GM20000 (cell line): ENCODE data around the gene TBC1D14.

Experiments
- DNase-seq: peaks from one replicate; pipeline ENCODE4 v3.0.0; 2012; ENCODE audit warnings: low spot score
- TF ChIP-seq, protein P1 (sequence below): IDR thresholded peaks from 2 replicates; pipeline ENCODE4 v1.5.1; 2012; ENCODE audit warnings: mild to moderate bottlenecking, control low read depth; ENCODE audit errors: extremely low read depth, missing control alignments

The TBC1D14 gene

GRCh38 chr4:6944301-6945051 is 34.9 kb downstream of the TBC1D14 start:
- no peak for DNase-seq
- TF ChIP-seq, protein P1, sequence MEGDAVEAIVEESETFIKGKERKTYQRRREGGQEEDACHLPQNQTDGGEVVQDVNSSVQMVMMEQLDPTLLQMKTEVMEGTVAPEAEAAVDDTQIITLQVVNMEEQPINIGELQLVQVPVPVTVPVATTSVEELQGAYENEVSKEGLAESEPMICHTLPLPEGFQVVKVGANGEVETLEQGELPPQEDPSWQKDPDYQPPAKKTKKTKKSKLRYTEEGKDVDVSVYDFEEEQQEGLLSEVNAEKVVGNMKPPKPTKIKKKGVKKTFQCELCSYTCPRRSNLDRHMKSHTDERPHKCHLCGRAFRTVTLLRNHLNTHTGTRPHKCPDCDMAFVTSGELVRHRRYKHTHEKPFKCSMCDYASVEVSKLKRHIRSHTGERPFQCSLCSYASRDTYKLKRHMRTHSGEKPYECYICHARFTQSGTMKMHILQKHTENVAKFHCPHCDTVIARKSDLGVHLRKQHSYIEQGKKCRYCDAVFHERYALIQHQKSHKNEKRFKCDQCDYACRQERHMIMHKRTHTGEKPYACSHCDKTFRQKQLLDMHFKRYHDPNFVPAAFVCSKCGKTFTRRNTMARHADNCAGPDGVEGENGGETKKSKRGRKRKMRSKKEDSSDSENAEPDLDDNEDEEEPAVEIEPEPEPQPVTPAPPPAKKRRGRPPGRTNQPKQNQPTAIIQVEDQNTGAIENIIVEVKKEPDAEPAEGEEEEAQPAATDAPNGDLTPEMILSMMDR, result no peak

- TF ChIP-seq, protein P1, result no peak
- DNase-seq, result no peak
Measured at GRCh38 chr4:6945052-6945409, 35.4 kb downstream of the TBC1D14 start.

DNA sequence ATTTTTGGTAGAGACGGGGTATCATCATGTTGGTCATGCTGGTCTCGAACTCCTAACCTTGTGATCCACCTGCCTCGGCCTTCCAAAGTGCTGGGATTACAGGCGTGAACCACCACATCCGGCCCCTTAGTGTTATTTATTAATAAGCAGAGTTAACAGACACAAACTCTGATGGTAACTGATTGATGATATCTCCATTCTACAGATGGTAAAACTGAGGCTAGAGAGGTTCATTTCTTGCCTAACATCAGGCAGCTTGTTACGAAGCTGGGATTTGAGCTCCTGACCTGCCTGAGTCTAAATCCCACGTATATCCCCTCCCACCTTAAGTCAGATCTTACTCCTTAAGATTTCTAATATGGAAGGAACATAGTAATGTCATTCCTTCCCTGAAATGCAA is 36.9 kb downstream of the TBC1D14 start:
- TF ChIP-seq, protein P1, result no peak
- no peak for DNase-seq

- TF ChIP-seq, protein P1, result no peak
- DNase-seq, result no peak
Measured at GRCh38 chr4:6948134-6948460, 38.5 kb downstream of the TBC1D14 start.

GRCh38 chr4:6951880-6952381 is 42.3 kb downstream of the TBC1D14 start:
- no peak for DNase-seq
- TF ChIP-seq, protein P1, result no peak

- DNase-seq, result no peak
- TF ChIP-seq, protein P1, result no peak
Measured at GRCh38 chr4:6953751-6954380, 44.2 kb downstream of the TBC1D14 start.

GRCh38 chr4:6955261-6955911 is 45.8 kb downstream of the TBC1D14 start:
- TF ChIP-seq, protein P1, result no peak
- DNase-seq, result no peak
